NCI-H1436 (cell line): ENCODE data around the gene NUP205.
A peak's percentile ranks its signal among the peaks of the same experiment; 100 is the strongest.
"Not testable (repeated sequence)": the region's sequence is repeated elsewhere in the genome, so short reads cannot be mapped to it uniquely, and the experiment has no call there.

Experiments
- DNase-seq: peaks from one replicate; lab custom pipeline; 2025; lab: John Stamatoyannopoulos, UW

Gene NUP205

DNA sequence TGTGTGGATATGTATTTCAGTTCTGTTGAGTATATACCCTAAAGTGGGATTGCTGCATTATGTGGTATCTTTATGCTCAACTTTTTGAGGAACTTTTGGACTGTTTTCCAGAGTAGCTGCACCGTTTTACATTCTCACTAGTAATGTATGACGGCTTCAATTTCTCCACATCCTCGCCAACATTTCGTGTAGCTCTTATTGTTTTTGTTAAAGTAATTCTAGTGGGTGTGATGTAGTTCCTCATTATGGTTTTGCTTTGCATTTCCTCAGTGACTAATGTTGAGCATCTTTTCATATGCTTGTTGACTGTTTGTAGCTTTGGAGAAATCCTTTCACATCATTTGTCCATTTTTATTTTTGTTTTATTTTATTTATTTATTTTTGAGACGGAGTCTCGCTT lies 109.1 kb downstream of the NUP205 start:
- no peak for DNase-seq

DNA sequence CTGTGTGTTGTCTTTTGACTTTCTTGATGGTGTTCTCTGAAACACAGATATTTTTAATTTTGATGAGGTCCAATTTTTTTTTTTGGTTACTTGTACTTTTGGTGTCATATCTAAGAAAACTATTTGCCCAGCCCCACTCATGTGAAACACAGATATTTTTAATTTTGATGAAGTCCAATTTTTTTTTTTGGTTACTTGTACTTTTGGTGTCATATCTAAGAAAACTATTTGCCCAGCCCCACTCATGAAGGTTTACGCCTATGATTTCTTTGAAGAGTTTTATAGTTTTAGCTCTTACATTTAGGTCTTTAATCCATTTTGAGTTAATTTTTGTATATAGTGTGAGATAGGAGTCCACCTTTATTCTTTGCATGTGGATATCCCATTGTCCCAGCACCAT lies 109.9 kb downstream of the NUP205 start:
- DNase-seq: not testable (repeated sequence)

DNA sequence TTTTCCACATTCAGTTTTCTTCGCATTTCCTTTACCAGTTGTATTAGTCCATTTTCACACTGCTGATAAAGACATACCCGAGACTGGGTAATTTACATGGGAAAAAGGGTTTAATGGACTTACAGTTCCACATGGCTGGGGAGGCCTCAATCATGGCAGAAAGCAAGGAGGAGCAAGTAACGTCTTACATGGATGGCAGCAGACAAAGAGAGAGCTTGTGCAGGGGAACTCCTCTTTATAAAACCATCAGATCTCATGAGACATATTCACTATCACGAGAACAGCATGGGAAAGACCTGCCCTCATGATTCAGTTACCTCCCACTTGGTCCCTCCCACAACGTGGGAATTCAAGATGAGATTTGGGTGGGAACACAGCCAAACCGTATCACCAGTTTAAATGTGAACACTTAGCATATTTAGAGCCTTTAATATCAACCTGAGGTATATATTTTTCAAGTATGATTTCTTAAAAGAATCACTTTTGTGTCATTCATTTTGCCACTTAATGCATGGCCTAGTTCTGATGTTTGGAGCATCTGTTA lies 111.2 kb downstream of the NUP205 start:
- DNase-seq: not testable (repeated sequence)

DNA sequence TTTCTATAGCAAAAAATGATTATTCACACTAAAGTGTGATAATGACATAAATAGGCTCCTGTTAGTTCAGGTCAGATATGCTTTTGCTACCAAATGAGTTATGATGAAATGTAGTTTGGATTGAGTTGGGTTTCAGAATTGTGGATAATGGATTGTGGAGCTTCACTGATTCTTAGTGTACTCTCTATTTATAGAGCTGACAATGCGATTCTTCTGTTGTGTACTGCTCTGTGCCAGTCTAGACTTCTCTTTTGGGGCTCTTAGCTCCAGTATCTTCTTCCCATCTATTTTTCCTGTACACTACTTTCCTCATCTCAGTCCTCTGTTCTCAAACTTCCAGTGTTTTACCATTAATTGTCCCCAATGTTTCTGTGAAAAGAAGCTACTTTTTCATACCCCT lies 112.1 kb downstream of the NUP205 start:
- DNase-seq: no peak

DNA sequence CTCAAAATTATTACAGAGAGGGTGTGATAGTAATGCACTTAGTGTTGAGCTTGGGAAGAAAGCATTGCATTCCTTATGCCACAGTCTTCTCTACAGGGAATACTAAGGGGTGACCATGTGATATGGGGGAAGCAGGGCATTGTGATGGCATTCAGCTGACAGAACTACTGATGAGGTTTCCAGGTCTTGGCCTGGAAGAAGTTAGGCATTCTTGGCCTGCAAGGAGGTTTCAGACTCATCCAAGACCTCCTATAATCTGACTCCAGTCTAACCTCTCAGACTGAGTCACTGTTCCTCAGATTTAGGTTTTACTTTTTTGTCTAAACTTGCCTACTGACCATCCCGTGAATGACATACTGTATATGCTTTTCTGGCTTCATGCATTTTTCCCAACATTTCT lies 112.5 kb downstream of the NUP205 start:
- DNase-seq: no peak

DNA sequence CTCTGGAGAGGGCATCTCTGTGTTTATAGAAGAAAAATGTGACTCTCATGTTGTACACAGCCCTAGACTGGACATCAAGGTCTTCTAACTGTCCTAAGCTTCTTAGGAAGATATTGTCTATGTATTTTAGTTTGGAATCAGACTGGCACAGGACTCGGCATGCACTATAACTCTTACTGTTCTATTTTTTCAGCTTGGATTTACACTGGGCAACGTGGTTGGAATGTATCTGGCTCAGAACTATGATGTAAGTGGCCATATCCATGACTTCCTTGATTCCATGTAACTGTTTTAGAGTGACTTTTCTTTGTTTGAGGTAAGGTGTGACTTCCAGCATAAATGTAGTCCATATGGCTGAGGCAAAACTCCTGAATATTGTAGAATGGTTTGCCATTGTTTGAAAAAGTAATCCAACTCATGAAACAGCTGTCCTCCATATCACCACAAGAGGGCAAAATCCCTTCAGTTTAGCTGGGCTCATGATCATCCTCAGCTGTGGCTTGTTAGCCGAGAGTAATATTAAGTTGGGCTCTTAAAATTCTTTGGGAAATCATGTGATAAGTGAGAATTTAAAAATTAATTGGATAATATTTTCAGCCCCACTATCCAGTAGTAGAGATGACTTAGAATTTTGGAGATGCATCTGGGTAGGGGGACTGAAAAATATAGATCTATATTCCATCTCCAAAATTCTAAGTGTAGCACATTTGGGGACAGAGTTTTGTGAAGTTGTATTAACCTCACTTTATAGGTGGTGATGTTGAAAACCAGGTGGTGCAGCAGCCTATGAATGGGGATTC lies 115.0 kb downstream of the NUP205 start:
- peak; percentile 4 for DNase-seq

DNA sequence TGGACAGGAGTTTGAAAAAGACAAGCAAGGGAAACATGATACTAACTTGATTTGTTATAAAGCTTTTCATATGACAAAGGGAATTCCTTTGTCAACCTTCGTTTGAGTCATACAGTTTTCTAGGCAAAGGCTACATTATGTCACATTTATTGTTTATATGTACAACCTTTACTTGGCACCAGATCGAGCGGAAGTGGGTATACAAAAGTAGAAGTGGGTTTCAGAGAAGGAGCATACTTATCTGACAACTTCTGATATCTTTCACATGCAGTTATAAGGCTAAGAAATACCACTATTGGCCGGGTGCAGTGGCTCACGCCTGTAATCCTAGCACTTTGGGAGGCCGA lies 115.6 kb downstream of the NUP205 start:
- no peak for DNase-seq

DNA sequence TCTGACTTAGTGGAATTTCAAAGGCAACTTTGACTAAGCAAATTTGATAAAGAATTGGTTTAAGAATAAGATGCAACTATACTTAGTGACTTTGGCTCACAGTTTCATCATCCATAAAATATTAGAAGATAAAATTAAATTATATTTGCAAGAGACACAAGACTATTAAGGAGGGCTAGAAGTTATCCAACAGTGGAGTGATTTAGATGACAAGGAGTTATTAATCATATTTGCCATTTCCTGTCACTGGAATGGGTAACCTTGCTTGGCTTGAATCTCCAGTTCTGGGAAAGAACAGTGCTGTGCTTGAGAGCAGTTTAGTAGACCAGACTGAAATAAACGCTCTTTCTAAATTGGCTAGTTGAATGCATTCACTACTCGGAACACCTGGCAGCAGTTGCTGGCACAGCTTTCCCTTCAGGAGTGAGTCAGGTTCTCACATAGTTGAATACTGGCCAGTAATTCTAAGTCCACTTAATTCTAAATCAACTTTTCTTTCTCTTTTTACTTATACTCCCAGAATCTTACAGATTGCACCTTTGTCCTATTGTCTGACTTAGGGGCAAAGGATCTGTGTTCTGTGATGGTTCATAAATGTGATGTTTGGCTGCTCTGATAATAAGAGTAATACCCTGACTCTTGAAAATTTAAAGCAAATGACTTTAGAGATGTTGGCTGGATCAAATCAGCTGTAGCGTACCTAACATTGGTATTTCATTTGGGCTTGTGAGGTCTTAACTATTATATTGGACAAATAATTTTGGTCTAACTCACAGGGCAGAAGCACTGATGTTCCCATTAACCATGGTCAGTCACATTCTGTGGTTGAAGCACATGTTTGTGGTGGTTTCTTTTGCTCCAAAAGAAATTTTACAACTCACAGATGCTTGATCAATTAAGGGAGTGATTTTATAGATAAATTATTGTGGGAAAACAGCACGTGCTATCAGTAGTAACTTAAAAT lies 121.2 kb downstream of the NUP205 start:
- peak; percentile 0 for DNase-seq

DNA sequence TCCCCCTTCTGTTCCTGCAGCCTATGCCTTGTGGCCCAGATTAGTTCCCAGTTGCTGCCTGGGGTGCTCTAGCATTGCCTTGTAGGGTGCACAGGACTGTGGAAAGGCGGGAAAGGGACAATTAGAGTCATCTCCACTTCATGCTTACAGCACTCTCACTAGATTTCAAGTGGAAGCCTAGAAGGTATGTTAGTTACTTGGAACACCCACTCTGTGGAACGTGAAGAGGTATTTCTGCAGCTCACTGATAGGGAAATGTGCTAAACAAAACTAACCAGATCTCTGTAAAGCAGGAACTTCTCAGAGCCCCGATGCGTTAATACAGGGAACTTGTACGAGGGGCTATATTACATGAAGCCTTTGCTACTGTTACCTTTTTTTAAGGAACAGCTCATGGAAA lies 124.0 kb downstream of the NUP205 start:
- no peak for DNase-seq

DNA sequence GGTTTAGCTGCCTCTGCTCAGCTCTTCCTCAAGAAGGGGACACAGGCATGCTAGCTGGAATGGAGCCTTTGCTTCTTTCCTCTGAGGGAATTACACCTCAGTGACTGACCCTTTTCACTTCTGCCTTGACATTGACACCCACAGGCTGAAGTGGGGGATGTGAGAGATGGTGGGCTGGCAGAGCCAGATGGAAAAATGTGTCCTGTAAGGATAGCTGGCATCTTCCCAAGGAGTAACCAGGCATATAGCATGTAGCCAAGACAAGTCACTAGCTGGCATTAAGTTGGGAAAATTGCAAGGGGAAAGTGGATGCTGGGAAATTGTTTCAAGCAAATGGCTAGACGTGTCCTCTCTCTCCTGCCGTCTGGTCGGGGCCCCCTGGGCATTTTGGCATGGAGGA lies 124.5 kb downstream of the NUP205 start:
- DNase-seq: no peak

DNA sequence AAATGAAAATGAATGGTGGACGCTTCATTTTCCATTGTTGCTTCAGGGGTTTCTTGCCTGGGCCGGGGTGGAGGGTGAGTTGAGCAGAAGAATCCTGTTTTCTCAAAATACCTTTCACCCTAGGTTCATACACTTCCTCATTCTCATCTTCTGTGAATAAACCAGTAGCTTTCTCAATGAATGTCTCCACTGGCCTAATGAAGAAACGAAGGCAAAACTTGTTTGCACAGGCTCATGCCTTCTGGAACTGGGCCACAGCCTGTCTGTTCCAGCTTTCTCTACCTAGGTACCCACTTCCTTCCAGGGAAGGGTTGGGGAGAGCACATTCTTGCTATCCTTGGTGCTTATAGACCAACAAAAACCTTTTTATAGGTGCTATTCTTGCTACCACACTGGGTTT lies 125.9 kb downstream of the NUP205 start:
- DNase-seq: no peak

DNA sequence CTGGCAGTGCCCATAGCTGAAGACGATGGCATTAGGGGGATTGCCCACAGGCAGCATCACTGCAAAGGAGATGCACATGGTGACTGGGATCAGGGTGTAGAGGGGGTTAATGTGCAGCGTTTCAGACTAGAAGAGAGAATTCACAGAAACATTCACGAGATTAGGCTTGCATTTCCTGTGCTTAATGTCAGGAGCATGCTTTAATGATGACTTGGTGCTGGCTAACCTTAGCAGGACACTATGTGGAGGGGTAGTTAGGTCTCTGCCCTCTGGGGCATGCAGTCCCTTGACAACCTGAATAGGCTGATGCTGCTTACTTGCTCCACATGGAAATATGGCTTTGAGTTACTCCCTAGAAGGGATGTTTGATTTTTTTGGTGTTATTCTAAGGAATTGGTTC lies 126.4 kb downstream of the NUP205 start:
- no peak for DNase-seq

DNA sequence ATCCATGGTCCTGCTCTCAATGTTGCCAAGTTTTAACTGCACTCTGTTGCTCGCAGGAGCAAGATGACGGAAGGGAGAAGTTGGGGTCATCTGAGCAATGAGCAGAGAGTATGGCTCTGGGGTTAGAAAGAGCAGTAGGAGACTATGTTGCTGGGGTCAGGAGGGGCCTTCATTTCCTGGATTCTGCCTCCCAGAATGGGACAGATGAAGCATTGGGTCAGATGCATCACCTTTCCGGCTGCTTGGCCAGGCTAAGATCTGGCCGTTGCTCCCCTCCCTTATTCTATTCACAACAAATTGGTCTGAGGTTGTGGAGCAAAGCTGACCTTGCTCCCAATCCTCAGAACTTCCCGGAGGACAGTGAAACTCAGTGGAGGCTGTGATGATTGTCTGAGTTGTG lies 127.0 kb downstream of the NUP205 start:
- no peak for DNase-seq

DNA sequence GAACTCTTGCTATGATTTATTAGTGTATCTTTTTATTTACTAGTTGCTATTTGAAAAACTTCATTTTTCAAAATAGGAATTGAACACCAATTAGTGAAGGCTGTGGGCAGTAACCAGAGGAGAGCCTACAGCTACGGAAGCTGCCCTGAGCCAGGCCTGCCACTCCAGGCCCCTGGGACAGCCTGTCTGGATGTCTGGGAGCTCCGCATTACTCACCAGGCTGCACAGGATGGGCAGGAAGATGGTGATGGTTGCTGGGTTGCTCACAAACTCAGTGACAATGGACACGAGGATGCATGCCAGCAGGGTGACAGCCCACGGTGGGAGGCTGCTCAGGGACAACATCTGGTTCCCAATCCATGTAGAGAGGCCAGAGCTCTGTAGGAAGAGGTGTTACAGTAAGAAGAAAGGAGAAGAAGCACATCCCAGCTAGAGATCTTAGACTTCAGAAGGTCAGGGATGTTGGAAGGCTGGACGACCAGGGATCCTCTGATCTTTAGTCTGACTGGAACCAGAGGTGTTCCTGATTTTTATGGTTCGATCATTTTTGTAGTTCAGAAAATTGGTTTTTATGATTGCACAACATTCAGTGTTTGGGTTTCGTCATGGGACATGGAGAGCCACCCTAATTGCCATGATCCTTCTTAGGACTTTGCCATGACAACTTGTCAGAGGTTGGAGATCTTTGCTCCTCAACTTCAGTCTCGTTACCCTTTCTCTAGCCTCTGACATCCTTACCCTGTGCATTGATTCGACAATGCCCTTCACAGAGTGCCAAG lies 127.8 kb downstream of the NUP205 start:
- no peak for DNase-seq

DNA sequence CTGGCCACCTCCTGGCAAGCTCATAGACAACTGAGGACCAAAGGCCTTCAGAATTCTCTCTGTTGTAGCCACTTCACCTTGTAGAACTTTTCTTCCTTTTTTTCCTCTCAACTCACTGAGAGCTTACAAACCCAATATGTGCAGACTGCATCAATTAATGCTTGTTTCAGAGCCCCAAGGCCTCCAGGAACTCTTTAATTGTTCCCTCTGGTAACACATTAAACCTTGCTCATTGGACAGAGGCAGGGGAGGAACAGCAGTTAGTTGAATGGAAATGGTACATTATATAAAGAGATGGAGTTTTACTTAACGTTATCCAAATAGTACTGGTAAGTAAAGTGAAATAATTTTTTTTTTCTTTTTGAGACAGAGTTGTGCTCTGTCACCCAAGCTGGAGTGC lies 129.7 kb downstream of the NUP205 start:
- DNase-seq: no peak

DNA sequence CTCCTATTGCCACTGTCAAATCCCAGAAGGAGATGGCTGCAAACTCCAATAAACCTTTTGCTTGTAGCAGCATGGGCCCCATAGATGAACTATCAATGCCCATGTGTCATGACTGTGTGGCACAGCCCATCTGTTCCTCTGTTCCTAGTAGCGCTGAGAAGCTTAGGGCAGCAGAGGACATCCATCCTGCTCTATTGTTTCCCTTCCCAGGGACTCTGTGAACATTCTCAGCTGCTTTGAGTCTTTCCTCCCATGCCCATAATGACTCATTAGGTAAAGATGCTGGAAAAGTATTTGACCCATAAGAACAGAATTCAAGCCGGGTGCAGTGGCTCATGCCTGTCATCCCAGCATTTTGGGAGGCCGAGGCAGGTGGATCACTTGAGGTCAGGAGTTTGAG lies 132.8 kb downstream of the NUP205 start:
- DNase-seq: no peak

DNA sequence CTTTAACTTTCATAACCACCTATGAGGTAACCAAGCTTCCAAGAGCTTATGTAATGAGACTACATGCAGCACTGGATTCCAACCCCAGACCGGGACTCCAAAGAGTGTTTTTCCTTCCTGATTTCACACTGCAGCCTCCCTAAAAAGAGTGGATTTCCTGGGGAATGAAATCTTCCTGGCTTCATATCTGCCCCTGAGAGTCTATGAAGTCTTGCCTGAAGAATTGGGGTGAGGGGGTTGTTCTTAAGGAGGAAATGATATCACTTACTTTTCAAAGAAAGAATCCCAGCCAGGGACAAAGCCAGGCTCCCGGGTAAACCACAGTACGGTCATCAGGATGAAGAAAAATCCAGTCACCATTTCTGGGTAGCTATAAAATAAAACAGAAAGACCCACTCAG lies 134.3 kb downstream of the NUP205 start:
- no peak for DNase-seq

DNA sequence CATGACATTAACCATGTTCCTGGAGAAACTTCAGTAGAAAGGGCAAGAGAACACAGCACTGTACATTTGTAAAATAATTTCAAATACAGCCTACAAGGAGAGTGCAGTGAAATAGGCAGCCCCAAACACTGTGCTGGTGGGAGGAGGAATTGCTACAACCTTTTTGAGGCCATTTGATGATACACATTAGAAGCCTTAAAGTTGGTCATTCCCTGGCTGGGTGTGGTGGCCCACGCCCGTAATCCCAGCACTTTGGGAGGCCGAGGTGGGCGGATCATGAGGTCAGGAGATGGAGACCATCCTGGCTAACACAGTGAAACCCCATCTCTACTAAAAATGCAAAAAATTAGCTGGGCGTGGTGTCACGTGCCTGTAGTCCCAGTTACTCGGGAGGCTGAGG lies 134.9 kb downstream of the NUP205 start:
- not testable (repeated sequence) for DNase-seq

DNA sequence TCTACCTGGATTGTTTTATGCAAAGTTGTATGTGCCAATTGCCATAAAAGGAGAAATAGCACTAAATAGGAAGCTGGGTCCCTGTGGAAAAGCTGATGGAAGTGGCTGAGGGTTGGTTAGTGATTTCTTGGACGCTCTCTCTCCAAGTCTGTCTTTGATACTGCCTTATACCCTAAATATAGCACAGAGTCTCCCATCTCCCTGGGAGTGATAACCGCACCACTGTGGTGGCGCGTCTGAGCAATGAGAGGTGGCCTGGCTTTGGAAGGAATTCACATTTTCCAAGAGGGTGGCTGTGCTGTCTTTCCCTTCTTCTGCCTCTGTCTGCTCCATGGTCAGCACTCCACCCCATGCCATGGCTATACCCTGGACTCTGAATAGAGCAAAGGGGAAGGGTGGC lies 135.8 kb downstream of the NUP205 start:
- no peak for DNase-seq

DNA sequence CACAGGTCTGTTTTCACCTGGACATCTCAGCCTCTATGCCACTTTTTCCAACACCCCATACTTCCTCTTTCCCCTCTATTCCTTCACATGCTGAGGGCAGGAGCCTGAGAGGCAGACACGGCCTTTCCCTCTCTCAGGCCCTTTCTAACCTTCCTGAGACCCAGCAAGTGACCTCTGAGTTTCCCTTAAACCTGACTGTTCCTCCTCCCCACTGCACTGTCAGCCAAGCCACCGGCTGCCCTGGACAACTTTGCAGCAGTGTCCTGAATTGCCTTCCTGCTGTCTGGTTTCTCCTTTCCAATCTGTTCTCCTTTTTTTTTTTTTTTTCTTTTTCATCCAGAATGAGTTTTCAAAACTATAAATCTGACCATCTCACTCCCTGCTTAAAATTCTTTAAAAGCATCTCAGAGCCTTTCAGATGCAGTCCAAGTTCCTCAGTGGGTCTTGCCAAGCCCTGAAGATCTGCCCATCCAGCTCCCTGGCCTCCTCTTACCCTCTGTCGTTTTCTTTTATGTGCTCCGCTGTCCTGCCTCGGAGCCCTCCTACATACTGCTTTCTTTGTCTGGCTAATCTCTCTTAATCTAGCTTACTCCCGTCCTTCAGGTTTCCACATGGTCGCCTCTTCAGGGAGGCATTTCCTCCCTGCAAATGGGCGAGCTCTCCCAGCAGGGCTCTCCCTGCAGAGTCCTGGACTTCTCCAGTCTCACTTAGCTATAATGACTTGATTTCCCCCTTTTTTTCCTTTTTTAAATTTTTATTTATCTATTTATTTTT lies 139.7 kb downstream of the NUP205 start:
- DNase-seq: no peak
